SU-DHL-6 (cell line): ENCODE measurements around the gene APOM.
A peak's percentile ranks its signal among the peaks of the same experiment; 100 is the strongest.

ENCODE experiments used
- H2AFZ ChIP-seq: fragments of 200-600 bp; sonication (generic); 2 replicates; pipeline ENCODE4 v1.6.1; 2014; ENCODE audit warnings: low read depth, mild to moderate bottlenecking, moderate library complexity, mixed read lengths, antibody characterized with exemption, low read length; ENCODE audit not compliant: severe bottlenecking
- H3F3A ChIP-seq: fragments of 200-600 bp; shearing (Covaris generic); 2 replicates; pipeline ENCODE4 v1.6.0; 2016; ENCODE audit warnings: antibody characterized with exemption, mild to moderate bottlenecking; ENCODE audit not compliant: insufficient read depth
- H3K27ac ChIP-seq: fragments of 200-600 bp; sonication (generic); 2 replicates; pipeline ENCODE4 v1.5.1; 2016; ENCODE audit warnings: low read depth, mild to moderate bottlenecking, low read length, moderate library complexity, mixed read lengths
- H3K27me3 ChIP-seq: fragments of 200-600 bp; sonication (generic), shearing (Covaris generic); 2 replicates; pipeline ENCODE4 v1.6.0; 2014; ENCODE audit warnings: mild to moderate bottlenecking, low read length
- H3K36me3 ChIP-seq: fragments of 200-600 bp; sonication (generic); 2 replicates; pipeline ENCODE4 v1.6.1; 2014; ENCODE audit warnings: mild to moderate bottlenecking, low read length, mixed read lengths
- H3K4me2 ChIP-seq: fragments of 300-600, 200-600 bp; shearing (Covaris generic), sonication (generic); 2 replicates; pipeline ENCODE4 v1.6.0; 2014; ENCODE audit warnings: low read length, low read depth, mild to moderate bottlenecking; ENCODE audit not compliant: poor library complexity, severe bottlenecking
- H3K4me3 ChIP-seq: fragments of 200-600 bp; sonication (generic); 2 replicates; pipeline ENCODE4 v1.5.1; 2014; ENCODE audit warnings: antibody characterized with exemption, low read length, mild to moderate bottlenecking, mixed read lengths; ENCODE audit not compliant: insufficient read depth, poor library complexity, severe bottlenecking
- H3K79me2 ChIP-seq: fragments of 200-600 bp; sonication (generic); 2 replicates; pipeline ENCODE4 v1.6.1; 2014; ENCODE audit warnings: mild to moderate bottlenecking, low read length, moderate library complexity; ENCODE audit not compliant: insufficient read depth
- H3K9ac ChIP-seq: fragments of 200-600 bp; sonication (generic); 2 replicates; pipeline ENCODE4 v1.7.0; 2014; ENCODE audit warnings: mild to moderate bottlenecking, low read length
- H3K9me2 ChIP-seq: fragments of 200-600 bp; sonication (generic); replicated peaks from 2 replicates; pipeline ENCODE4 v1.6.1; 2014; ENCODE audit warnings: low read length; ENCODE audit not compliant: insufficient read depth
- H3K9me3 ChIP-seq: fragments of 200-600 bp; sonication (generic); 2 replicates; pipeline ENCODE4 v1.6.1; 2014; ENCODE audit warnings: low read length, mixed read lengths; ENCODE audit not compliant: insufficient read depth
- H4K20me1 ChIP-seq: fragments of 200-600 bp; sonication (generic); 2 replicates; pipeline ENCODE4 v1.6.1; 2014; ENCODE audit warnings: low read depth, mild to moderate bottlenecking, antibody characterized with exemption, low read length, moderate library complexity, mixed read lengths
- CTCF ChIP-seq: fragments of 200-600 bp; sonication (generic); IDR thresholded peaks from one replicate; pipeline ENCODE4 v1.5.1; 2017; ENCODE audit warnings: antibody characterized with exemption, mild to moderate bottlenecking, low read length, moderate library complexity; ENCODE audit not compliant: insufficient read depth, poor library complexity, severe bottlenecking
- EZH2phosphoT487 ChIP-seq: fragments of 200-600 bp; sonication (generic), shearing (Covaris generic); conservative IDR thresholded peaks from 2 replicates; pipeline ENCODE4 v1.6.1; 2018; ENCODE audit warnings: mild to moderate bottlenecking, antibody characterized with exemption, low read length, moderate library complexity, mixed read lengths

Gene APOM

GRCh38 chr6:31680226-31681134 is 24.8 kb downstream of the APOM start, which contains the start of gene LY6G5C:
TSS of gene LY6G5C (minus strand) at chr6:31681067. CDS start at chr6:31680373, 694 bp downstream.
- Histone ChIP-seq H3K4me3 (no peak within 1 kb of the TSS), H2AFZ (peak within 1 kb of the TSS; percentile 23), H3K4me2 (peak within 1 kb of the TSS; percentile 30), H3K9ac (peak within 1 kb of the TSS; percentile 9; the same call in 1 of the 2 replicates), H3K9me3 (no peaks in the 10 kb centered on the region), H3K79me2 (no peaks in the 10 kb centered on the region), H3F3A (peaks cover 5% of the 10 kb centered on the region; the same call in 1 of the 2 replicates), H3K27ac (no peak within 1 kb of the TSS), H3K36me3 (no peaks in the 10 kb centered on the region), H3K9me2 (no peaks in the 10 kb centered on the region), H3K27me3 (no peaks in the 10 kb centered on the region), H4K20me1 (no peaks in the 10 kb centered on the region)
- TF ChIP-seq EZH2phosphoT487, result no peak
- peak; percentile 28 for TF ChIP-seq CTCF

- Histone ChIP-seq H3K4me3 (no peak overlapping the region), H3K9me3 (no peaks in the 10 kb centered on the region), H3F3A (no peaks in the 10 kb centered on the region; the same call in 1 of the 2 replicates), H3K4me2 (peak overlapping the region; percentile 30), H3K9ac (peak overlapping the region; percentile 9; the same call in 1 of the 2 replicates), H3K9me2 (no peaks in the 10 kb centered on the region), H3K79me2 (no peaks in the 10 kb centered on the region), H3K27ac (no peak overlapping the region), H4K20me1 (no peaks in the 10 kb centered on the region), H2AFZ (peak overlapping the region; percentile 23), H3K36me3 (no peaks in the 10 kb centered on the region), H3K27me3 (no peaks in the 10 kb centered on the region)
- TF ChIP-seq EZH2phosphoT487 (no peak), CTCF (no peak)
Measured at GRCh38 chr6:31681135-31681671, 25.5 kb downstream of the APOM start.

- Histone ChIP-seq H3K4me2 (no peak overlapping the region), H3F3A (no peaks in the 10 kb centered on the region), H2AFZ (no peak overlapping the region), H3K36me3 (no peaks in the 10 kb centered on the region), H3K9ac (no peak overlapping the region), H3K27ac (no peak overlapping the region), H3K27me3 (no peaks in the 10 kb centered on the region), H3K9me2 (no peaks in the 10 kb centered on the region), H4K20me1 (no peaks in the 10 kb centered on the region), H3K9me3 (no peaks in the 10 kb centered on the region), H3K4me3 (no peak overlapping the region), H3K79me2 (no peaks in the 10 kb centered on the region)
- no peak for TF ChIP-seq EZH2phosphoT487
Measured at GRCh38 chr6:31683591-31683990, 27.9 kb downstream of the APOM start.
